ENCODE results near the gene ZDHHC24. TPM values are rescaled to one million over a fixed set of nuclear protein-coding genes. Genes with fewer than 3 reads are reported as not detected.

ZDHHC24 gene
- total RNA-seq, 1 experiment from 2014 or later = 10.5 TPM

DNA sequence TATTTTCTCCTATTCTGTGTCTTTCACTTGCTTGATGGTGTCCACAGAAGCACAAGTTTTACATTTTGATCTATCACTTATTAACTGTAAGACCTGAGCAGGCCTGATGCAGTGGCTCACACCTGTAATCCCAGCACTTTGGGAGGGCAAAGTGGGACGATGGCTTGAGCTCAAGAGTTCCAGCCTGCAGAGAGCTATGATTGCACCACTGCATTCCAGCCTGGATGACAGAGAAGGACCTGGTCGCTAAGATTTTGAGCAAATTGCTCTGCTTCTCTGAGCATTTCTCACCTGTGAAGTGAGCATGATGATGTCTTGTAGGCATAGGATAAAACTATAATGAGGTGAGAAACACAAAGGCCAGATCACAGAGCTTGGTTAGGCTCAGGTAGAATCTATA is 40.3 kb upstream of the ZDHHC24 start:
- BruUV-seq (replicated peaks) = no TSS peak
- CTCF ChIA-PET = no interaction called here
- Histone ChIP-seq H3K27me3 (ENCODE audit: insufficient read depth, low read length) (no peaks in the 10 kb centered on the region), H3K79me2 (ENCODE audit: insufficient read depth, low read length) (no peaks in the 10 kb centered on the region), H3K27ac (ENCODE audit: low read depth, low read length) (no peak overlapping the region), H3K4me1 (ENCODE audit: control insufficient read depth in 1 of 2, insufficient read depth in 2 of 2, low read length in 2 of 2) (no peaks in the 10 kb centered on the region), H4K20me1 (ENCODE audit: insufficient read depth) (no peaks in the 10 kb centered on the region), H3K36me3 (ENCODE audit: control insufficient read depth in 1 of 2, insufficient read depth in 2 of 2, low read length in 2 of 2) (no peaks in the 10 kb centered on the region), H3K9me3 (ENCODE audit: control insufficient read depth in 1 of 2, insufficient read depth in 1 of 2, low read depth in 1 of 2, low read length in 2 of 2) (peaks cover 3% of the 10 kb centered on the region in 2 experiments; a peak in 1 of 4 replicates), H2AFZ (ENCODE audit: low read depth, low read length, poor library complexity, severe bottlenecking) (no peak overlapping the region), H3K9me2 (ENCODE audit: insufficient read depth) (no peaks in the 10 kb centered on the region), H3K4me2 (ENCODE audit: low read length) (no peak overlapping the region), H3K9ac (ENCODE audit: low read length) (no peak overlapping the region), H3K4me3 (replicated peaks in 1 of 2; ENCODE audit: low read depth in 1 of 2, low read length in 2 of 2) (no peak overlapping the region)
- DNase-seq (ENCODE audit: low read depth, low spot score) (no peak), ATAC-seq (no peak)
- RAD21 ChIA-PET (ENCODE audit: low non-redundant PET in 1 of 2, low total read pairs in 2 of 2, uncharacterized antibody in 2 of 2, unreplicated experiment in 2 of 2) = no interaction called here
- POLR2A ChIA-PET = no interaction called here
- no peak for TF ChIP-seq JUND (IDR thresholded peaks at IDR 0.05)
- TF ChIP-seq RAD21 (IDR thresholded peaks at IDR 0.05; ENCODE audit: low read depth) = no peak
- TF ChIP-seq EZH2 (IDR thresholded peaks at IDR 0.05) = no peak
- TF ChIP-seq SP1 (IDR thresholded peaks at IDR 0.05; ENCODE audit: low read depth) = no peak
- TF ChIP-seq SRF (IDR thresholded peaks at IDR 0.05; ENCODE audit: low read depth) = no peak
- TF ChIP-seq, protein P1, sequence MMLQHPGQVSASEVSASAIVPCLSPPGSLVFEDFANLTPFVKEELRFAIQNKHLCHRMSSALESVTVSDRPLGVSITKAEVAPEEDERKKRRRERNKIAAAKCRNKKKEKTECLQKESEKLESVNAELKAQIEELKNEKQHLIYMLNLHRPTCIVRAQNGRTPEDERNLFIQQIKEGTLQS (IDR thresholded peaks at IDR 0.05) = no peak
- TF ChIP-seq, protein P2, sequence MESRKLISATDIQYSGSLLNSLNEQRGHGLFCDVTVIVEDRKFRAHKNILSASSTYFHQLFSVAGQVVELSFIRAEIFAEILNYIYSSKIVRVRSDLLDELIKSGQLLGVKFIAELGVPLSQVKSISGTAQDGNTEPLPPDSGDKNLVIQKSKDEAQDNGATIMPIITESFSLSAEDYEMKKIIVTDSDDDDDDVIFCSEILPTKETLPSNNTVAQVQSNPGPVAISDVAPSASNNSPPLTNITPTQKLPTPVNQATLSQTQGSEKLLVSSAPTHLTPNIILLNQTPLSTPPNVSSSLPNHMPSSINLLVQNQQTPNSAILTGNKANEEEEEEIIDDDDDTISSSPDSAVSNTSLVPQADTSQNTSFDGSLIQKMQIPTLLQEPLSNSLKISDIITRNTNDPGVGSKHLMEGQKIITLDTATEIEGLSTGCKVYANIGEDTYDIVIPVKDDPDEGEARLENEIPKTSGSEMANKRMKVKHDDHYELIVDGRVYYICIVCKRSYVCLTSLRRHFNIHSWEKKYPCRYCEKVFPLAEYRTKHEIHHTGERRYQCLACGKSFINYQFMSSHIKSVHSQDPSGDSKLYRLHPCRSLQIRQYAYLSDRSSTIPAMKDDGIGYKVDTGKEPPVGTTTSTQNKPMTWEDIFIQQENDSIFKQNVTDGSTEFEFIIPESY (IDR thresholded peaks at IDR 0.05; ENCODE audit: extremely low read depth, insufficient replicate concordance, low read length) = no peak
- TF ChIP-seq FOSL1 (IDR thresholded peaks at IDR 0.05; ENCODE audit: low read depth) = no peak
- TF ChIP-seq, protein P3, sequence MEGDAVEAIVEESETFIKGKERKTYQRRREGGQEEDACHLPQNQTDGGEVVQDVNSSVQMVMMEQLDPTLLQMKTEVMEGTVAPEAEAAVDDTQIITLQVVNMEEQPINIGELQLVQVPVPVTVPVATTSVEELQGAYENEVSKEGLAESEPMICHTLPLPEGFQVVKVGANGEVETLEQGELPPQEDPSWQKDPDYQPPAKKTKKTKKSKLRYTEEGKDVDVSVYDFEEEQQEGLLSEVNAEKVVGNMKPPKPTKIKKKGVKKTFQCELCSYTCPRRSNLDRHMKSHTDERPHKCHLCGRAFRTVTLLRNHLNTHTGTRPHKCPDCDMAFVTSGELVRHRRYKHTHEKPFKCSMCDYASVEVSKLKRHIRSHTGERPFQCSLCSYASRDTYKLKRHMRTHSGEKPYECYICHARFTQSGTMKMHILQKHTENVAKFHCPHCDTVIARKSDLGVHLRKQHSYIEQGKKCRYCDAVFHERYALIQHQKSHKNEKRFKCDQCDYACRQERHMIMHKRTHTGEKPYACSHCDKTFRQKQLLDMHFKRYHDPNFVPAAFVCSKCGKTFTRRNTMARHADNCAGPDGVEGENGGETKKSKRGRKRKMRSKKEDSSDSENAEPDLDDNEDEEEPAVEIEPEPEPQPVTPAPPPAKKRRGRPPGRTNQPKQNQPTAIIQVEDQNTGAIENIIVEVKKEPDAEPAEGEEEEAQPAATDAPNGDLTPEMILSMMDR (IDR thresholded peaks at IDR 0.05 in 2 of 3, conservative IDR thresholded peaks at IDR 0.05 in 1 of 3; ENCODE audit: borderline replicate concordance in 1 of 3, insufficient read depth in 1 of 3, low read depth in 2 of 3, low read length in 2 of 3) = no peak
- no peak for TF ChIP-seq EZH2phosphoT487 (IDR thresholded peaks at IDR 0.05; ENCODE audit: borderline replicate concordance)
- TF ChIP-seq ZFX (IDR thresholded peaks at IDR 0.05) = no peak
- no peak for TF ChIP-seq ZNF274 (IDR thresholded peaks at IDR 0.05; ENCODE audit: low read depth, low read length)
- no peak for TF ChIP-seq POLR2AphosphoS5 (IDR thresholded peaks at IDR 0.05; ENCODE audit: low read depth, low read length)
- TF ChIP-seq EGR1 (IDR thresholded peaks at IDR 0.05; ENCODE audit: low read depth) = no peak
- no peak for TF ChIP-seq TCF7L2 (IDR thresholded peaks at IDR 0.05; ENCODE audit: borderline replicate concordance, extremely low read depth, insufficient read depth, insufficient read length)
- no peak for TF ChIP-seq CEBPB (IDR thresholded peaks at IDR 0.05; ENCODE audit: low read depth)
- TF ChIP-seq CBX3 (IDR thresholded peaks at IDR 0.05; ENCODE audit: low read depth) = no peak
- no peak for TF ChIP-seq YY1 (IDR thresholded peaks at IDR 0.05; ENCODE audit: extremely low read depth, insufficient replicate concordance, low read depth, low read length)
- TF ChIP-seq, protein P4, sequence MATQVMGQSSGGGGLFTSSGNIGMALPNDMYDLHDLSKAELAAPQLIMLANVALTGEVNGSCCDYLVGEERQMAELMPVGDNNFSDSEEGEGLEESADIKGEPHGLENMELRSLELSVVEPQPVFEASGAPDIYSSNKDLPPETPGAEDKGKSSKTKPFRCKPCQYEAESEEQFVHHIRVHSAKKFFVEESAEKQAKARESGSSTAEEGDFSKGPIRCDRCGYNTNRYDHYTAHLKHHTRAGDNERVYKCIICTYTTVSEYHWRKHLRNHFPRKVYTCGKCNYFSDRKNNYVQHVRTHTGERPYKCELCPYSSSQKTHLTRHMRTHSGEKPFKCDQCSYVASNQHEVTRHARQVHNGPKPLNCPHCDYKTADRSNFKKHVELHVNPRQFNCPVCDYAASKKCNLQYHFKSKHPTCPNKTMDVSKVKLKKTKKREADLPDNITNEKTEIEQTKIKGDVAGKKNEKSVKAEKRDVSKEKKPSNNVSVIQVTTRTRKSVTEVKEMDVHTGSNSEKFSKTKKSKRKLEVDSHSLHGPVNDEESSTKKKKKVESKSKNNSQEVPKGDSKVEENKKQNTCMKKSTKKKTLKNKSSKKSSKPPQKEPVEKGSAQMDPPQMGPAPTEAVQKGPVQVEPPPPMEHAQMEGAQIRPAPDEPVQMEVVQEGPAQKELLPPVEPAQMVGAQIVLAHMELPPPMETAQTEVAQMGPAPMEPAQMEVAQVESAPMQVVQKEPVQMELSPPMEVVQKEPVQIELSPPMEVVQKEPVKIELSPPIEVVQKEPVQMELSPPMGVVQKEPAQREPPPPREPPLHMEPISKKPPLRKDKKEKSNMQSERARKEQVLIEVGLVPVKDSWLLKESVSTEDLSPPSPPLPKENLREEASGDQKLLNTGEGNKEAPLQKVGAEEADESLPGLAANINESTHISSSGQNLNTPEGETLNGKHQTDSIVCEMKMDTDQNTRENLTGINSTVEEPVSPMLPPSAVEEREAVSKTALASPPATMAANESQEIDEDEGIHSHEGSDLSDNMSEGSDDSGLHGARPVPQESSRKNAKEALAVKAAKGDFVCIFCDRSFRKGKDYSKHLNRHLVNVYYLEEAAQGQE (IDR thresholded peaks at IDR 0.05; ENCODE audit: low read depth) = no peak
- intact Hi-C loops (cut with micrococcal nuclease) = no loop called here

Data from HCT116 (cell line).